Ishikawa (cell line): ENCODE data around the gene MTO1.

ENCODE experiments used
- CEBPB ChIP-seq: IDR thresholded peaks from 2 replicates; pipeline ENCODE4 v1.6.1; 2012
- CREB1 ChIP-seq: IDR thresholded peaks from 2 replicates; pipeline ENCODE4 v1.6.1; 2012; ENCODE audit warnings: low read depth
- EP300 ChIP-seq: IDR thresholded peaks from 2 replicates; pipeline ENCODE4 v1.6.1; 2012; ENCODE audit warnings: borderline replicate concordance
- FOXM1 ChIP-seq: IDR thresholded peaks from 2 replicates; pipeline ENCODE4 v1.6.1; 2012; ENCODE audit warnings: low read depth, borderline replicate concordance
- NFIC ChIP-seq: IDR thresholded peaks from 2 replicates; pipeline ENCODE4 v1.6.1; 2012
- RAD21 ChIP-seq: IDR thresholded peaks from 2 replicates; pipeline ENCODE4 v1.6.1; 2012; ENCODE audit warnings: low read depth
- REST ChIP-seq: IDR thresholded peaks from 2 replicates; pipeline ENCODE4 v1.6.1; 2012; ENCODE audit warnings: low read depth, mild to moderate bottlenecking
- TAF1 ChIP-seq: IDR thresholded peaks from 2 replicates; pipeline ENCODE4 v1.6.1; 2012; ENCODE audit warnings: low read depth, mild to moderate bottlenecking
- TCF12 ChIP-seq: IDR thresholded peaks from 2 replicates; pipeline ENCODE4 v1.6.1; 2012; ENCODE audit warnings: low read depth
- TEAD4 ChIP-seq: IDR thresholded peaks from 2 replicates; pipeline ENCODE4 v1.6.1; 2012
- YY1 ChIP-seq: IDR thresholded peaks from 2 replicates; pipeline ENCODE4 v1.6.1; 2012; ENCODE audit warnings: low read depth
- ZBTB7A ChIP-seq: IDR thresholded peaks from 2 replicates; pipeline ENCODE4 v1.6.1; 2012; ENCODE audit warnings: low read depth
- TF ChIP-seq, protein P1 (sequence below): IDR thresholded peaks from 2 replicates; pipeline ENCODE4 v1.6.1; 2012

DNA sequence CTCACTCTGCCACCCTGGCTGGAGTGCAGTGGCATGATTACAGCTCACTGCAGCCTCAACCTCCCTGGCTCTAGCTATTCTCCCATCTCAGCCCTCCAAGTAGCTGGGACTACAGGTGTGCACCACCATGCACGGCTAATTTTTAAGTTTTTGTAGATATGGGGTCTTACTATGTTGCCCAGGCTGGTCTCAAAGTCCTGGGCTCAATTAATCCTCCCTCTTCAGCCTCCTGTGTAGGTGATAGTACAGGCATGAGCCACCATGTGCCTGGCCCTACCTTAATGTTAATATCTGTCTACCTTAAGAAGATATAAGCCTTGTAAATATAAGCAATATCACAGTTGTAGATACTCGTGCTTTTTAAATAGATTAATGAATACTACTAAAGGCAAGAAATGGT is 42.6 kb downstream of the MTO1 start:
- TF ChIP-seq CREB1 (no peak), TAF1 (no peak), RAD21 (no peak), REST (no peak), FOXM1 (no peak), TEAD4 (no peak), CEBPB (no peak), YY1 (no peak), EP300 (no peak), ZBTB7A (no peak), NFIC (no peak), TCF12 (no peak)
- TF ChIP-seq, protein P1, sequence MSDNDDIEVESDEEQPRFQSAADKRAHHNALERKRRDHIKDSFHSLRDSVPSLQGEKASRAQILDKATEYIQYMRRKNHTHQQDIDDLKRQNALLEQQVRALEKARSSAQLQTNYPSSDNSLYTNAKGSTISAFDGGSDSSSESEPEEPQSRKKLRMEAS: no peak
